Keratinocyte (primary cell): ENCODE results near the gene RABIF. TPM values are rescaled to one million over a fixed set of nuclear protein-coding genes. Genes with fewer than 3 reads are reported as not detected.
A peak's percentile ranks its signal among the peaks of the same experiment; 100 is the strongest.
"Not testable (repeated sequence)": the region's sequence is repeated elsewhere in the genome, so short reads cannot be mapped to it uniquely, and the experiment has no call there.

Source experiments
- DNase-seq: peaks from one replicate; pipeline ENCODE4 v3.0.0-alpha.2; 2011; ENCODE audit warnings: low read depth, missing footprints, low spot score
- FAIRE-seq: peaks from 2 replicates; lab custom pipeline; 2011; peaks lifted over from hg19 to GRCh38; lab: Jason Lieb, UNC
- H2AFZ ChIP-seq: 2 replicates; pipeline ENCODE4 v1.6.0; 2012; ENCODE audit warnings: low read length, control low read depth, inconsistent platforms; ENCODE audit not compliant: control insufficient read depth
- H3K27ac ChIP-seq: 2 replicates; pipeline ENCODE4 v1.5.1; 2011; ENCODE audit warnings: low read length; ENCODE audit not compliant: control insufficient read depth, insufficient read depth
- H3K27me3 ChIP-seq: 3 replicates; pipeline ENCODE4 v1.6.0; 2011; ENCODE audit warnings: low read length; ENCODE audit not compliant: control insufficient read depth, insufficient read depth; ENCODE audit errors: extremely low read depth
- H3K36me3 ChIP-seq, 2 experiments: 2 replicates in 1 of 2; 3 replicates in 1 of 2; pipeline ENCODE4 v1.5.1; 2011; ENCODE audit warnings: low read length in 2 of 2, mild to moderate bottlenecking in 1 of 2; ENCODE audit not compliant: control insufficient read depth in 2 of 2, insufficient read depth in 2 of 2; ENCODE audit errors: extremely low read depth in 1 of 2
- H3K4me1 ChIP-seq: 3 replicates; pipeline ENCODE4 v1.5.1; 2011; ENCODE audit warnings: low read length; ENCODE audit not compliant: control insufficient read depth, insufficient read depth; ENCODE audit errors: extremely low read depth
- H3K4me2 ChIP-seq: 3 replicates; pipeline ENCODE4 v1.6.0; 2011; ENCODE audit warnings: low read depth, low read length; ENCODE audit not compliant: control insufficient read depth, insufficient read depth; ENCODE audit errors: extremely low read depth
- H3K4me3 ChIP-seq, 3 experiments: fragments of 200-600 bp in 1 of 3; sonication (generic) in 1 of 3; 2 replicates in 2 of 3; 3 replicates in 1 of 3; pipeline ENCODE4 v1.5.1; 2011 to 2016; ENCODE audit warnings: low read length in 3 of 3, mild to moderate bottlenecking in 3 of 3, control low read depth in 2 of 3, inconsistent platforms in 1 of 3, low read depth in 1 of 3, mixed read lengths in 1 of 3, mixed run types in 1 of 3, moderate library complexity in 1 of 3; ENCODE audit not compliant: control insufficient read depth in 2 of 3, insufficient read depth in 2 of 3; ENCODE audit errors: extremely low read depth in 1 of 3
- H3K79me2 ChIP-seq: 2 replicates; pipeline ENCODE4 v1.6.0; 2012; ENCODE audit warnings: low read length; ENCODE audit not compliant: control insufficient read depth, insufficient read depth
- H3K9ac ChIP-seq: 3 replicates; pipeline ENCODE4 v1.6.0; 2011; ENCODE audit warnings: low read length; ENCODE audit not compliant: control insufficient read depth, insufficient read depth; ENCODE audit errors: extremely low read depth
- H3K9me1 ChIP-seq: 3 replicates; pipeline ENCODE4 v1.6.0; 2011; ENCODE audit warnings: low read length; ENCODE audit not compliant: control insufficient read depth, insufficient read depth; ENCODE audit errors: extremely low read depth
- H3K9me3 ChIP-seq: 2 replicates; pipeline ENCODE4 v1.5.1; 2012; ENCODE audit warnings: low read depth, low read length; ENCODE audit not compliant: control insufficient read depth
- H4K20me1 ChIP-seq: 3 replicates; pipeline ENCODE4 v1.6.0; 2011; ENCODE audit warnings: low read length; ENCODE audit not compliant: control insufficient read depth, insufficient read depth; ENCODE audit errors: extremely low read depth
- CTCF ChIP-seq, 3 experiments: IDR thresholded peaks in 1 of 3; conservative IDR thresholded peaks in 1 of 3; optimal IDR thresholded peaks in 1 of 3; 2 replicates in 2 of 3; 3 replicates in 1 of 3; pipeline versions ENCODE3 to v1.5.1; 2011; ENCODE audit warnings: low read length in 3 of 3, mild to moderate bottlenecking in 3 of 3, moderate library complexity in 2 of 3, control low read depth in 1 of 3, inconsistent platforms in 1 of 3; ENCODE audit not compliant: insufficient read depth in 2 of 3; ENCODE audit errors: extremely low read depth in 1 of 3
- EZH2 ChIP-seq: IDR thresholded peaks from one replicate; pipeline ENCODE4 v1.6.1; 2012; ENCODE audit warnings: inconsistent platforms, mild to moderate bottlenecking, low read length, moderate library complexity
- dilution Hi-C: fragments of 300-500 bp; cut with MboI; formaldehyde crosslinking; loops from one replicate; pipeline ENCODE4 v1.7.0; 2020; ENCODE audit warnings: low sequenced_read_pairs; ENCODE audit not compliant: extremely low pct_ligation_motif_present
- polyA plus RNA-seq, 5 experiments: library from polyadenylated mRNA; depleted of rRNA in 3 of 5; stranded (reverse) in 3 of 5; stranded (forward) in 1 of 5; unstranded in 1 of 5; fragments of >200 nt; gene quantifications; 1 replicate in 1 of 5; 2 replicates in 3 of 5; 3 replicates in 1 of 5; pipeline versions ENCODE4 v1.2.1 to v1.2.3, GENCODE V29; 2011 to 2012; ENCODE audit warnings: missing spikeins in 2 of 5, low read depth in 1 of 5, low replicate concordance in 1 of 5

RABIF gene
- polyA plus RNA-seq, 1 donor (not counting 4 experiments of a cell fraction or from before 2014, with no cell fraction given): 17.4 TPM

GRCh38 chr1:202834771-202835547, 54.0 kb downstream of the RABIF start:
- H3K27ac ChIP-seq: no peak overlapping the region
- H3K79me2 ChIP-seq: no peaks in the 10 kb centered on the region
- FAIRE-seq: peak; percentile 60
- no peak overlapping the region for H2AFZ ChIP-seq
- H3K4me2 ChIP-seq: peak overlapping the region; percentile 25
- H3K27me3 ChIP-seq: no peaks in the 10 kb centered on the region
- no peaks in the 10 kb centered on the region for H3K9me1 ChIP-seq
- H4K20me1 ChIP-seq: no peaks in the 10 kb centered on the region
- no peak overlapping the region for H3K9ac ChIP-seq
- H3K4me3 ChIP-seq: no peak overlapping the region
- TF ChIP-seq EZH2 (no peak), CTCF (optimal IDR thresholded peaks at IDR 0.05 in 1 of 3, IDR thresholded peaks at IDR 0.05 in 1 of 3, conservative IDR thresholded peaks at IDR 0.05 in 1 of 3; ENCODE audit: extremely low read depth in 1 of 3, insufficient read depth in 2 of 3, low read length in 3 of 3) (no peak)
- dilution Hi-C loops: no loop called here
- no peaks in the 10 kb centered on the region for H3K9me3 ChIP-seq
- no peaks in the 10 kb centered on the region for H3K36me3 ChIP-seq
- H3K4me1 ChIP-seq: peaks cover 38% of the 10 kb centered on the region
- DNase-seq: no peak

DNA sequence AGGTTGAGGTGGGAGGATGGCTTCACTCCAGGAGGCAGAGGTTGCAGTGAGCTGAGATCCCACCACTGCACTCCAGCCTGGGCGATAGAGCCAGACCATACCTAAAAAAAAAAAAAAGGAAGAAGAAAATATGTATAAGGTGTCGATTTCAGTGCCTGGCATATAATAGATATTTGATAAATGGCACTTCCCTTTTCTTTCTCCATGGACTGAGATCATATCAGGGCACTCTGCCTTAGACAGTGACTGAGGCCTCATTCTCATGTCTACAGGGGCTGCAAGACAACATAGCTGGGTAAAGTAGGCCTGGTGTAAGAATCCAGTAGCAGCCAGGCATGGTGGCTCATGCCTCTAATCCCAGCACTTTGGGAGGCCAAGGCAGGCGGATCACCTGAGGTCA, 57.0 kb downstream of the RABIF start:
- dilution Hi-C loops: no loop called here
- H4K20me1 ChIP-seq: no peaks in the 10 kb centered on the region
- H2AFZ ChIP-seq: no peak overlapping the region
- no peak overlapping the region for H3K9ac ChIP-seq
- no peak for TF ChIP-seq CTCF (optimal IDR thresholded peaks at IDR 0.05 in 1 of 3, IDR thresholded peaks at IDR 0.05 in 1 of 3, conservative IDR thresholded peaks at IDR 0.05 in 1 of 3; ENCODE audit: extremely low read depth in 1 of 3, insufficient read depth in 2 of 3, low read length in 3 of 3)
- no peak for TF ChIP-seq EZH2
- DNase-seq (no peak), FAIRE-seq (no peak)
- H3K27ac ChIP-seq: no peak overlapping the region
- H3K4me1 ChIP-seq: peaks cover 26% of the 10 kb centered on the region
- H3K79me2 ChIP-seq: no peaks in the 10 kb centered on the region
- no peaks in the 10 kb centered on the region for H3K9me1 ChIP-seq
- no peaks in the 10 kb centered on the region for H3K36me3 ChIP-seq
- H3K4me3 ChIP-seq: no peak overlapping the region
- no peaks in the 10 kb centered on the region for H3K9me3 ChIP-seq
- no peaks in the 10 kb centered on the region for H3K27me3 ChIP-seq
- no peak overlapping the region for H3K4me2 ChIP-seq

DNA sequence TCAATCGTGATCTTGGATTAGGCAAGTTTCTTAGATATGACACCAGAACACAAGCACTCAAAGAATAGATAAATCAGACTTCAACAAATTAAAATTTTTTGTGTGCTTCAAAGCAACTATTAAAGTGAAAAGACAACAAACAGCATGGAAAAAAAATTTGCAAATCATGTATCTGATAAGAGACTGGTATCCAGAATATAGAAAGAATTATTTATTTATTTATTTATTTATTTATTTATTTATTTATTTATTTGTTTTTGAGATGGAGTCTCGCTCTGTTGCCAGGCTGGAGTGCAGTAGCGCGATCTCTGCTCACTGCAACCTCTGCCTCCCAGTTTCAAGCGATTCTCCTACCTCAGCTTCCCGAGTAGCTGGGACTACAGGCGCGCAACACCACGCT, 59.7 kb downstream of the RABIF start:
- H3K9me1 ChIP-seq, H3K4me3 ChIP-seq, H2AFZ ChIP-seq, H3K9ac ChIP-seq, H3K9me3 ChIP-seq, H4K20me1 ChIP-seq, FAIRE-seq, H3K4me2 ChIP-seq, H3K79me2 ChIP-seq, DNase-seq, H3K4me1 ChIP-seq, H3K27ac ChIP-seq, H3K36me3 ChIP-seq, H3K27me3 ChIP-seq, dilution Hi-C loops: not testable (repeated sequence)
